Endothelial cell (in vitro differentiated cells): ENCODE measurements around the gene CDK5RAP3. TPM values are rescaled to one million over a fixed set of nuclear protein-coding genes. Genes with fewer than 3 reads are reported as not detected.

Experiments used
- DNase-seq: peaks from one replicate; pipeline ENCODE4 v3.0.0; 2021; ENCODE audit warnings: low spot score
- H3K27ac Mint-ChIP-seq: one replicate; pipeline ENCODE4 v1.8.0; 2021; ENCODE audit warnings: mixed read lengths, inconsistent platforms; ENCODE audit not compliant: unreplicated experiment
- H3K27me3 Mint-ChIP-seq: one replicate; pipeline ENCODE4 v1.8.0; 2021; ENCODE audit warnings: mild to moderate bottlenecking, moderate library complexity, mixed read lengths, inconsistent platforms; ENCODE audit not compliant: unreplicated experiment
- H3K36me3 Mint-ChIP-seq: one replicate; pipeline ENCODE4 v1.8.0; 2021; ENCODE audit warnings: mild to moderate bottlenecking, low read depth, mixed read lengths, inconsistent platforms; ENCODE audit not compliant: unreplicated experiment
- H3K4me1 Mint-ChIP-seq: one replicate; pipeline ENCODE4 v1.8.0; 2021; ENCODE audit warnings: mild to moderate bottlenecking, mixed read lengths, inconsistent platforms; ENCODE audit not compliant: unreplicated experiment
- H3K4me3 Mint-ChIP-seq: one replicate; pipeline ENCODE4 v1.8.0; 2021; ENCODE audit warnings: mild to moderate bottlenecking, mixed read lengths, inconsistent platforms; ENCODE audit not compliant: unreplicated experiment
- H3K9me3 Mint-ChIP-seq: one replicate; pipeline ENCODE4 v1.8.0; 2021; ENCODE audit warnings: mixed read lengths, inconsistent platforms; ENCODE audit not compliant: unreplicated experiment
- total RNA-seq: library from RNA; stranded (reverse); fragmentation: NEBNext Ultra II Directional; extraction: Animal tissue kit (Norgen Biotek cat#: 25700); gene quantifications from one replicate; pipeline ENCODE4 v1.2.1, GENCODE V29; 2021; ENCODE audit not compliant: unreplicated experiment
- TF ChIP-seq, protein P1 (sequence below): fragments of 200-600 bp; sonication (generic); IDR thresholded peaks from one replicate; pipeline ENCODE4 v1.5.0; 2021; ENCODE audit warnings: antibody characterized with exemption; ENCODE audit not compliant: unreplicated experiment

The CDK5RAP3 gene
- total RNA-seq, 1 donor from 2014 or later, result 156 TPM

DNA sequence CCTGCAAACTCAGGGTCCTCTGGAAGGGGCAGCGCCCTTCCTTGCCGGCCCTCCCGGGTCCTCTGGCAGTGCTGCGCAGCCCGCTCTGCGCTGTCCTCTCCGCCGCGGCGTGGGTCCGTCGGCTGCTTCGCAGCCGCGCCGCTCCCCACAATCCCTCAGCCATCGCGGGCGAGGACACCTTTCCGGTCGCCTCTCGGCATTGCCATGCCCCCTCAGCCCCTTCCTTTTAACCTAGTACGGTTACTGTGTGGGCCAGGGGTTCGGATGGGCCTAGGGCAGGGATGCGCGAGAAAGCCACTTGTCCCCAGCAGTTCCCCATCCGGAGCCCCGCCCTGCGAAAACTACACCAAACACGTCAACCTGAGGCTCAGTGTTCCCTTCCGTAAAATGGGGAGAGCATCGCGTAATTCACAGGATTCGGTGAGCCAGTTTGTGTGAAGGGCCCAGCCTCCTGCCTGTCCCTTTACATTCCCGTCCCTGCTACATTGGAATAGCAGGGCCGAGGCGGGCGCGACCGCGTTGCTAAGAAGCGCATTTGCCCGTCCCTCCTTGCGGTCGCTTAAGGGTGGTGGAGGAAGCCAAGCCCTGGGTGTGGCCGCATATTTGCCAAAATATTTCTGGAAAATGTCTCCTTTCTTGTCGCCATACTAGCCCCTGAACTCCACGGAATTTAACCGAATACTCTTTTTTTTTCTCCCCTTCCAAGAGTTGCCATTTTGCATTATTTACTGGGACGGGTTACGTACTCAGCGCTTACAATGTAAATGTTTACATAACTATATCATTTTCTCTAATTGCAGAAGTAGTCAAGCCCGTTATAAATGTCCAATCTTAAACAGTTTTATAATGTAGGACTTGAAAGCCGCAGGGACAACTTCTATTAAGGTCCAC is 53.5 kb downstream of the CDK5RAP3 start:
- no peak for DNase-seq
- no peaks in the 10 kb centered on the region for H3K9me3 Mint-ChIP-seq
- TF ChIP-seq, protein P1, sequence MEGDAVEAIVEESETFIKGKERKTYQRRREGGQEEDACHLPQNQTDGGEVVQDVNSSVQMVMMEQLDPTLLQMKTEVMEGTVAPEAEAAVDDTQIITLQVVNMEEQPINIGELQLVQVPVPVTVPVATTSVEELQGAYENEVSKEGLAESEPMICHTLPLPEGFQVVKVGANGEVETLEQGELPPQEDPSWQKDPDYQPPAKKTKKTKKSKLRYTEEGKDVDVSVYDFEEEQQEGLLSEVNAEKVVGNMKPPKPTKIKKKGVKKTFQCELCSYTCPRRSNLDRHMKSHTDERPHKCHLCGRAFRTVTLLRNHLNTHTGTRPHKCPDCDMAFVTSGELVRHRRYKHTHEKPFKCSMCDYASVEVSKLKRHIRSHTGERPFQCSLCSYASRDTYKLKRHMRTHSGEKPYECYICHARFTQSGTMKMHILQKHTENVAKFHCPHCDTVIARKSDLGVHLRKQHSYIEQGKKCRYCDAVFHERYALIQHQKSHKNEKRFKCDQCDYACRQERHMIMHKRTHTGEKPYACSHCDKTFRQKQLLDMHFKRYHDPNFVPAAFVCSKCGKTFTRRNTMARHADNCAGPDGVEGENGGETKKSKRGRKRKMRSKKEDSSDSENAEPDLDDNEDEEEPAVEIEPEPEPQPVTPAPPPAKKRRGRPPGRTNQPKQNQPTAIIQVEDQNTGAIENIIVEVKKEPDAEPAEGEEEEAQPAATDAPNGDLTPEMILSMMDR, result no peak
- no peaks in the 10 kb centered on the region for H3K36me3 Mint-ChIP-seq
- H3K4me1 Mint-ChIP-seq, result peaks cover 10% of the 10 kb centered on the region
- peaks cover 14% of the 10 kb centered on the region for H3K27me3 Mint-ChIP-seq
- peak overlapping the region; percentile 64 for H3K27ac Mint-ChIP-seq
- H3K4me3 Mint-ChIP-seq, result peak overlapping the region; percentile 88

DNA sequence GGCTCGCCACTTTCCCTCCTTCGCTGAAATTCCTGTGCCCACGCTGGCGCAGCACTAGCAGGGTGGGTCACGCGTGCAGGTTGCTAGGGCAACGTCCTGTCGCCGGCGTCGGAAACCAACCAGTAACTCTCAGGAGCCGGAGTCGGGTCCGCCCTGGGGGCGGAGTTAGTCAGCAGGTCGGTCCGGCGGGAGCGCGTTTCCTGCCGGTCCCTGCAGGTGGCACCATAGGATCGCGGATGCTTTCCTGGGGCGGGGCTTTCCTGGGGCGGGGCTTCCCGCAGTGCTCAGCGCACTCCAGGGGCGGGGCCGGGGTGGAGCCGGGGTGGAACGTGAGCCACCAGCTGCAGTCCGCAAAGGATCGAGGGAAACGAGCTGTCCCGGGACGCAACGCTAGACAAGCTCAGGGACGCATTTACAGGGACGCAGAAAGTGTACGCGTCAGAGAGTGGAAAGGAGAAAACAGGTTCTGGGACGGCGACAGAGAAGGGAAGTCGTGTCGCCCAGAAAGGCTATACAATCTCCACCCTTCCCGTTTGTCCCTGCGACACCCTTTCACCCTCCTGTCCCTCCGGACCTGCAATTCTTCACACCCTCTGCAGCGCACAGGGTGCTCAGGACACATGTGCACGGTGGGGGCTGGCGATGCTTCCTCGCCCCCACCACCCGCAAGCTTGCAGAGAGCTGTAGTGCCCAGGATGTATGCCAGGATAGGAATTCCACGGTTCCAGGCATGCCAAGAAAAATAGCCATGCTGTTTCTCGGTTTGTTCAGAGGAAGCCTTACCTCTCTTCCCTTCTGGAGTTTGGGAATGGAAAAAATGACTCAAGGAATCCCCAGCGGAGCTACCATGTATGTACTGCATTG is 54.4 kb downstream of the CDK5RAP3 start:
- H3K36me3 Mint-ChIP-seq, result no peaks in the 10 kb centered on the region
- peaks cover 12% of the 10 kb centered on the region for H3K27me3 Mint-ChIP-seq
- H3K9me3 Mint-ChIP-seq, result no peaks in the 10 kb centered on the region
- peak; percentile 100 for DNase-seq
- H3K4me3 Mint-ChIP-seq, result peak overlapping the region; percentile 88
- peak overlapping the region; percentile 64 for H3K27ac Mint-ChIP-seq
- TF ChIP-seq, protein P1, result peak; percentile 81
- peaks cover 10% of the 10 kb centered on the region for H3K4me1 Mint-ChIP-seq

DNA sequence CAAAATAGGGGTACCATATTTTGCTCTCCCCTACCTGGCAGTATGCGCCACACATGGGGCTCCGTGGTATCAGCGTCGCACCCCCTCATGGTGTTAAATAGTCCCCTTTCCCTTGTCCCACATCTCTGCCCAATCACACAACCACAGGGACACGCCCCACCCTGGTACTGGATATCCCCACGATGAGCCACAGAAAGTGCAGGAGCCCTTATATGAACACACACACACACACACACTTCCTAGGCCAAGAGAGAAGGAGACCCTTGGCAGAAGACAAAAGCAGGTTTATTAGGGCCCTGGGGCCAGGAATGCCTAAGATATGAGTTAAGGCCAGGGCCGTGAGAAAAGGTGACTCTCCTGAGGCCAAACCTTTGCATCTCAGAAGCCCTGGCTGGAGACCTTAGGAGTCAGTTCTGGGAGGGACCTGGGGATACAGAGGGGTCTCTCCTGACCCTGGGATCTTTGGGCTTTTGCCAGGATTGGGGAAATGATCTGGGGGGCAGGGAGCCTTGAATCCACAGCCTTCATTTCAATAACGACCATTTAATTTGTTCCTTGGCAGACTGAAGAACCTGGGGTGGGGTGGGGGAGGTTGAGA is 55.1 kb downstream of the CDK5RAP3 start:
- H3K4me1 Mint-ChIP-seq, result peaks cover 12% of the 10 kb centered on the region
- TF ChIP-seq, protein P1, result no peak
- DNase-seq, result no peak
- no peaks in the 10 kb centered on the region for H3K36me3 Mint-ChIP-seq
- H3K27ac Mint-ChIP-seq, result no peak overlapping the region
- H3K4me3 Mint-ChIP-seq, result no peak overlapping the region
- no peaks in the 10 kb centered on the region for H3K9me3 Mint-ChIP-seq
- peaks cover 12% of the 10 kb centered on the region for H3K27me3 Mint-ChIP-seq

GRCh38 chr17:48026502-48027321 is 55.8 kb downstream of the CDK5RAP3 start:
- Mint-ChIP-seq H3K4me3 (no peak overlapping the region), H3K36me3 (no peaks in the 10 kb centered on the region), H3K4me1 (peaks cover 12% of the 10 kb centered on the region), H3K9me3 (no peaks in the 10 kb centered on the region), H3K27ac (no peak overlapping the region), H3K27me3 (peaks cover 12% of the 10 kb centered on the region)
- DNase-seq, result peak; percentile 89
- TF ChIP-seq, protein P1, result peak; percentile 78
